GM12878 (cell line): Measurements from ENCODE around the gene CIAO2A. TPM values are rescaled to one million over a fixed set of nuclear protein-coding genes. Genes with fewer than 3 reads are reported as not detected.

Experiments used
- ATAC-seq: fragments of 200-7000 bp; cut with Tn5 transposase; 3 replicates; pipeline ENCODE4 v1.9.1; 2020; ENCODE audit warnings: mild to moderate bottlenecking, moderate library complexity
- BruUV-seq: library from RNA; stranded (reverse); fragments of 400-500 nt; replicated peaks from 2 replicates; lab custom pipeline; 2021; lab: Mats Ljungman, UMichigan
- CTCF ChIA-PET: fragments of 300-600 bp; sonication (Branson Sonifier 250); formaldehyde crosslinking; extraction: SDS; loops from one replicate; lab custom pipeline; 2021; ENCODE audit warnings: inconsistent platforms; lab: Yijun Ruan, JAX
- POLR2A ChIA-PET: fragments of 350-600 bp; formaldehyde crosslinking; extraction: SDS; loops from one replicate; lab custom pipeline; 2021; ENCODE audit warnings: inconsistent platforms; lab: Charles Lee
- RAD21 ChIA-PET: fragments of 300-600 bp; sonication (Branson Sonifier 250); formaldehyde crosslinking; loops from one replicate; lab custom pipeline; 2023; ENCODE audit warnings: antibody characterized with exemption; ENCODE audit not compliant: unreplicated experiment; lab: Charles Lee
- SMC1A ChIA-PET: fragments of 300-600 bp; sonication (Branson Sonifier 250); formaldehyde crosslinking; loops from one replicate; lab custom pipeline; 2023; ENCODE audit not compliant: unreplicated experiment, uncharacterized antibody; lab: Charles Lee
- DNase-seq: peaks from one replicate; pipeline ENCODE4 v3.0.0-alpha.2; 2011; ENCODE audit warnings: low read depth, low spot score
- FAIRE-seq: peaks from 3 replicates; lab custom pipeline; 2011; peaks lifted over from hg19 to GRCh38; lab: Jason Lieb, UNC
- H2AFZ ChIP-seq: 2 replicates; pipeline ENCODE4 v1.6.0; 2011; ENCODE audit warnings: low read depth, low read length, control low read depth; ENCODE audit not compliant: control insufficient read depth
- H3K27ac ChIP-seq: 2 replicates; pipeline ENCODE4 v1.5.1; 2011; ENCODE audit warnings: control low read depth; ENCODE audit not compliant: control insufficient read depth, insufficient read depth
- H3K27me3 ChIP-seq, 2 experiments: replicated peaks in 1 of 2; 2 replicates each; pipeline versions ENCODE4 v1.6.0 to v1.6.1; 2011; ENCODE audit warnings: low read length in 1 of 2; ENCODE audit not compliant: control insufficient read depth in 2 of 2, insufficient read depth in 2 of 2
- H3K36me3 ChIP-seq, 2 experiments: 2 replicates each; pipeline ENCODE4 v1.5.1; 2011; ENCODE audit warnings: low read length in 1 of 2; ENCODE audit not compliant: control insufficient read depth in 2 of 2, insufficient read depth in 2 of 2
- H3K4me1 ChIP-seq: 2 replicates; pipeline ENCODE4 v1.6.1; 2011; ENCODE audit warnings: mild to moderate bottlenecking, low read length, moderate library complexity, mixed read lengths; ENCODE audit not compliant: control insufficient read depth, insufficient read depth
- H3K4me2 ChIP-seq: 2 replicates; pipeline ENCODE4 v1.6.0; 2011; ENCODE audit warnings: control low read depth; ENCODE audit not compliant: control insufficient read depth, insufficient read depth
- H3K4me3 ChIP-seq: fragments of 200-600 bp; sonication (generic); 2 replicates; pipeline ENCODE4 v1.5.1; 2016
- H3K79me2 ChIP-seq: 2 replicates; pipeline ENCODE4 v1.6.0; 2011; ENCODE audit warnings: low read length; ENCODE audit not compliant: control insufficient read depth, insufficient read depth
- H3K9ac ChIP-seq: 2 replicates; pipeline ENCODE4 v1.8.0; 2011; ENCODE audit warnings: low read length, control low read depth, mixed read lengths; ENCODE audit not compliant: control insufficient read depth, insufficient read depth
- H3K9me3 ChIP-seq: replicated peaks from 3 replicates; pipeline ENCODE4 v1.5.1; 2011; ENCODE audit warnings: mild to moderate bottlenecking, low read length; ENCODE audit not compliant: control insufficient read depth, insufficient read depth
- H4K20me1 ChIP-seq: 2 replicates; pipeline ENCODE4 v1.6.0; 2011; ENCODE audit not compliant: control insufficient read depth, insufficient read depth
- BRCA1 ChIP-seq: IDR thresholded peaks from 2 replicates; pipeline ENCODE4 v1.6.1; 2011; ENCODE audit warnings: low read depth, low read length, improper control_type of control experiment
- CHD1 ChIP-seq: IDR thresholded peaks from 2 replicates; pipeline ENCODE4 v1.6.1; 2012; ENCODE audit warnings: low read depth, low read length, improper control_type of control experiment
- EP300 ChIP-seq, 2 experiments: fragments of 150-350 bp in 1 of 2; IDR thresholded peaks; 2 replicates each; pipeline ENCODE4 v1.6.1; 2011 to 2012; ENCODE audit warnings: low read depth in 2 of 2, low read length in 2 of 2, borderline replicate concordance in 1 of 2, improper control_type of control experiment in 1 of 2, inconsistent platforms in 1 of 2; ENCODE audit not compliant: control insufficient read depth in 1 of 2
- ESRRA ChIP-seq: IDR thresholded peaks from 2 replicates; pipeline ENCODE4 v1.6.1; 2012; ENCODE audit warnings: mild to moderate bottlenecking, low read length, improper control_type of control experiment
- EZH2 ChIP-seq: IDR thresholded peaks from 2 replicates; pipeline ENCODE4 v1.6.1; 2012; ENCODE audit warnings: low read depth, mild to moderate bottlenecking, control low read depth, inconsistent platforms, low read length, borderline replicate concordance; ENCODE audit not compliant: control insufficient read depth
- FOXK2 ChIP-seq: fragments of 450-650 bp; IDR thresholded peaks from 2 replicates; pipeline ENCODE4 v1.6.1; 2017; ENCODE audit warnings: mild to moderate bottlenecking, moderate library complexity
- NBN ChIP-seq: fragments of 450-650 bp; IDR thresholded peaks from 2 replicates; pipeline ENCODE4 v1.6.1; 2016
- NFYA ChIP-seq: IDR thresholded peaks from 2 replicates; pipeline ENCODE4 v1.6.1; 2011; ENCODE audit warnings: low read depth, mild to moderate bottlenecking, low read length, improper control_type of control experiment, borderline replicate concordance
- NR2F1 ChIP-seq: fragments of 450-650 bp; conservative IDR thresholded peaks from 2 replicates; pipeline ENCODE4 v1.6.1; 2017; ENCODE audit warnings: mild to moderate bottlenecking
- PAX5 ChIP-seq: IDR thresholded peaks from 2 replicates; pipeline ENCODE4 v1.6.1; 2011; ENCODE audit warnings: low read depth, low read length, borderline replicate concordance
- PAX8 ChIP-seq: fragments of 450-650 bp; IDR thresholded peaks from 2 replicates; pipeline ENCODE4 v1.6.1; 2017; ENCODE audit warnings: mild to moderate bottlenecking, moderate library complexity
- POLR2A ChIP-seq: IDR thresholded peaks from 2 replicates; pipeline ENCODE4 v1.6.1; 2011; ENCODE audit warnings: low read depth, mild to moderate bottlenecking, low read length
- SP1 ChIP-seq: IDR thresholded peaks from one replicate; pipeline ENCODE4 v1.6.1; 2011; ENCODE audit warnings: low read depth, low read length
- TCF3 ChIP-seq: IDR thresholded peaks from 2 replicates; pipeline ENCODE4 v1.6.1; 2012; ENCODE audit warnings: low read depth, mild to moderate bottlenecking, low read length, borderline replicate concordance; ENCODE audit not compliant: insufficient read depth
- WGBS: methylation state at CpG from one replicate; pipeline ENCODE4 v1.1.6; 2016; ENCODE audit warnings: low lambda C conversion rate; ENCODE audit not compliant: insufficient replicate concordance, insufficient coverage; ENCODE audit errors: missing lambda C conversion rate; 5-methylcytosine and 5-hydroxymethylcytosine counted together
- in situ Hi-C: fragments of 300-500 bp; cut with MboI; formaldehyde crosslinking; loops from 9 replicates; pipeline ENCODE4 v1.14.3; 2018; ENCODE audit warnings: mixed read lengths
- intact Hi-C: fragments of 100-400 bp; cut with micrococcal nuclease; formaldehyde crosslinking; loops from one replicate; pipeline ENCODE4 v1.14.2; 2022; ENCODE audit not compliant: unreplicated experiment
- polyA plus RNA-seq, 11 experiments: library from polyadenylated mRNA; depleted of rRNA in 4 of 11; unstranded in 6 of 11; stranded (reverse) in 5 of 11; fragments of >200 nt; fragmentation: Nextera tagmentation in 4 of 11; fragmentation: Illumina TruSeq in 1 of 11; extraction: Ambion mirVana in 4 of 11; extraction: Trizol in 1 of 11; gene quantifications; 1 replicate in 1 of 11; 2 replicates in 10 of 11; pipeline versions ENCODE4 v1.2.1 to v1.2.3, GENCODE V29; 2011 to 2016; ENCODE audit warnings: inconsistent platforms in 2 of 11, missing spikeins in 2 of 11, low read depth in 1 of 11
- total RNA-seq, 4 experiments: library from RNA; depleted of rRNA in 3 of 4; stranded (reverse); fragments of >200 nt in 3 of 4; fragmentation: Illumina TruSeq in 1 of 4; extraction: Trizol in 1 of 4; gene quantifications; 2 replicates each; pipeline versions ENCODE4 v1.2.1 to v1.2.3, GENCODE V29; 2013 to 2021
- TF ChIP-seq, protein P1 (sequence below): IDR thresholded peaks from 2 replicates; pipeline ENCODE4 v1.6.1; 2012; ENCODE audit warnings: mild to moderate bottlenecking, low read depth, low read length
- TF ChIP-seq, protein P2 (sequence below): fragments of 450-650 bp; IDR thresholded peaks from 2 replicates; pipeline ENCODE4 v1.6.1; 2014; ENCODE audit warnings: mild to moderate bottlenecking
- TF ChIP-seq, protein P3 (sequence below): fragments of 450-650 bp; IDR thresholded peaks from 2 replicates; pipeline ENCODE4 v1.6.1; 2018; ENCODE audit warnings: mild to moderate bottlenecking, low read depth, moderate library complexity; ENCODE audit not compliant: partially characterized antibody

The CIAO2A gene
- total and polyA plus RNA-seq, 10 of the 15 experiments (the other 5 are each of a cell fraction or from before 2014, with no cell fraction given) = 94.5 to 400 (median 204) TPM

DNA sequence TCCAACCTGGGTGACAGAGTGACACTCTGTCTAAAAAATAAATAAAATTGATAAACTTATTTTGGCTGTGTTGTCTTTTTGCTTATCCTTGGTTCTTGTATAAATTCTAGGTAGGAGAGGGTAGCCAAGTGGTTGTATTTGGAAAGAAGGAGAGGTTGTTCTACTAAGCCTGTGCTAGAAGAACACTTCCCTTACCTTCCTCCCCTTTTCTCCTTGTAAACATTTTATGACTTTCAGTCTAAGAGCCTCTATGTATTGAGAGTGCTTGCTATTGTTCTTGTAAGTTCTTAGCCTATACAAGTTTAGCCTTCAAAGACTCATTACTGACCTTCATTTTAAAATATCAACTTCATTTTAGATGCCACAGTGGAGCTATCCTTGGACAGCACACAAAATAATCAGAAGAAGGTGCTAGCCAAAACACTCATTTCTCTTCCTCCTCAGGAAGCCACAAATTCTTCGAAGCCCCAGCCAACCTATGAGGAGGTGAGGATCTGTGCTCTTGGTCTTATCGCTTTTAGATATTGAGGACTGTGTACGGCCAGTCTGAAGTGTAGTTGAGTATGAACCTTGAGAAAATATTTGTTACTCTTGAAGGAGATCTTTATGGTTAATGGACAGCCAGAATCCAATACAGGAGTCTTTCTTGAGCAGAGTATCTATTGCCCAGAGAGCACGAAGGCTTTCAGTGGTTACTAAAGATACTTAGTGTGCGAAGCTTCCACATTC, 24.3 kb upstream of the CIAO2A start:
- ATAC-seq (no peak), FAIRE-seq (no peak), DNase-seq (no peak)
- WGBS = 97% methylated on average over 5 of the region's 5 CpGs
- RAD21 ChIA-PET = no interaction called here
- no peaks in the 10 kb centered on the region for H3K79me2 ChIP-seq
- H3K4me2 ChIP-seq = no peak overlapping the region
- H3K4me3 ChIP-seq = no peak overlapping the region
- H4K20me1 ChIP-seq = no peaks in the 10 kb centered on the region
- no peaks in the 10 kb centered on the region for H3K4me1 ChIP-seq
- no peak overlapping the region for H2AFZ ChIP-seq
- in situ Hi-C loops (no loop called here), intact Hi-C loops (no loop called here)
- POLR2A ChIA-PET = interaction anchor here (0.6 to 1.4 kb wide), 3 partner anchors 19 to 929 kb away, joined by 3 to 4 read pairs (median 3); partner anchors contain the start of gene RAB8B
- H3K9ac ChIP-seq = no peak overlapping the region
- CTCF ChIA-PET = interaction anchor here (0.5 to 1.1 kb wide), 3 partner anchors 8 to 43 kb away, joined by 3 read pairs; no protein-coding TSS in a partner anchor
- H3K27ac ChIP-seq = no peak overlapping the region
- no peaks in the 10 kb centered on the region for H3K27me3 ChIP-seq
- no TSS peak for BruUV-seq
- no peak for TF ChIP-seq PAX8
- no peak for TF ChIP-seq BRCA1
- TF ChIP-seq CHD1 = no peak
- TF ChIP-seq NR2F1 = no peak
- TF ChIP-seq EZH2 = no peak
- TF ChIP-seq, protein P1, sequence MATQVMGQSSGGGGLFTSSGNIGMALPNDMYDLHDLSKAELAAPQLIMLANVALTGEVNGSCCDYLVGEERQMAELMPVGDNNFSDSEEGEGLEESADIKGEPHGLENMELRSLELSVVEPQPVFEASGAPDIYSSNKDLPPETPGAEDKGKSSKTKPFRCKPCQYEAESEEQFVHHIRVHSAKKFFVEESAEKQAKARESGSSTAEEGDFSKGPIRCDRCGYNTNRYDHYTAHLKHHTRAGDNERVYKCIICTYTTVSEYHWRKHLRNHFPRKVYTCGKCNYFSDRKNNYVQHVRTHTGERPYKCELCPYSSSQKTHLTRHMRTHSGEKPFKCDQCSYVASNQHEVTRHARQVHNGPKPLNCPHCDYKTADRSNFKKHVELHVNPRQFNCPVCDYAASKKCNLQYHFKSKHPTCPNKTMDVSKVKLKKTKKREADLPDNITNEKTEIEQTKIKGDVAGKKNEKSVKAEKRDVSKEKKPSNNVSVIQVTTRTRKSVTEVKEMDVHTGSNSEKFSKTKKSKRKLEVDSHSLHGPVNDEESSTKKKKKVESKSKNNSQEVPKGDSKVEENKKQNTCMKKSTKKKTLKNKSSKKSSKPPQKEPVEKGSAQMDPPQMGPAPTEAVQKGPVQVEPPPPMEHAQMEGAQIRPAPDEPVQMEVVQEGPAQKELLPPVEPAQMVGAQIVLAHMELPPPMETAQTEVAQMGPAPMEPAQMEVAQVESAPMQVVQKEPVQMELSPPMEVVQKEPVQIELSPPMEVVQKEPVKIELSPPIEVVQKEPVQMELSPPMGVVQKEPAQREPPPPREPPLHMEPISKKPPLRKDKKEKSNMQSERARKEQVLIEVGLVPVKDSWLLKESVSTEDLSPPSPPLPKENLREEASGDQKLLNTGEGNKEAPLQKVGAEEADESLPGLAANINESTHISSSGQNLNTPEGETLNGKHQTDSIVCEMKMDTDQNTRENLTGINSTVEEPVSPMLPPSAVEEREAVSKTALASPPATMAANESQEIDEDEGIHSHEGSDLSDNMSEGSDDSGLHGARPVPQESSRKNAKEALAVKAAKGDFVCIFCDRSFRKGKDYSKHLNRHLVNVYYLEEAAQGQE = no peak
- no peak for TF ChIP-seq FOXK2
- TF ChIP-seq, protein P2, sequence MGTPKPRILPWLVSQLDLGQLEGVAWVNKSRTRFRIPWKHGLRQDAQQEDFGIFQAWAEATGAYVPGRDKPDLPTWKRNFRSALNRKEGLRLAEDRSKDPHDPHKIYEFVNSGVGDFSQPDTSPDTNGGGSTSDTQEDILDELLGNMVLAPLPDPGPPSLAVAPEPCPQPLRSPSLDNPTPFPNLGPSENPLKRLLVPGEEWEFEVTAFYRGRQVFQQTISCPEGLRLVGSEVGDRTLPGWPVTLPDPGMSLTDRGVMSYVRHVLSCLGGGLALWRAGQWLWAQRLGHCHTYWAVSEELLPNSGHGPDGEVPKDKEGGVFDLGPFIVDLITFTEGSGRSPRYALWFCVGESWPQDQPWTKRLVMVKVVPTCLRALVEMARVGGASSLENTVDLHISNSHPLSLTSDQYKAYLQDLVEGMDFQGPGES = no peak
- no peak for TF ChIP-seq PAX5
- no peak for TF ChIP-seq EP300 (IDR thresholded peaks at IDR 0.05; ENCODE audit: borderline replicate concordance in 1 of 2, control insufficient read depth in 1 of 2, low read depth in 2 of 2, low read length in 2 of 2)
- no peak for TF ChIP-seq POLR2A
- no peak for TF ChIP-seq SP1
- TF ChIP-seq ESRRA = no peak
- TF ChIP-seq NBN = no peak
- TF ChIP-seq TCF3 = no peak
- TF ChIP-seq NFYA = no peak
- TF ChIP-seq, protein P3, sequence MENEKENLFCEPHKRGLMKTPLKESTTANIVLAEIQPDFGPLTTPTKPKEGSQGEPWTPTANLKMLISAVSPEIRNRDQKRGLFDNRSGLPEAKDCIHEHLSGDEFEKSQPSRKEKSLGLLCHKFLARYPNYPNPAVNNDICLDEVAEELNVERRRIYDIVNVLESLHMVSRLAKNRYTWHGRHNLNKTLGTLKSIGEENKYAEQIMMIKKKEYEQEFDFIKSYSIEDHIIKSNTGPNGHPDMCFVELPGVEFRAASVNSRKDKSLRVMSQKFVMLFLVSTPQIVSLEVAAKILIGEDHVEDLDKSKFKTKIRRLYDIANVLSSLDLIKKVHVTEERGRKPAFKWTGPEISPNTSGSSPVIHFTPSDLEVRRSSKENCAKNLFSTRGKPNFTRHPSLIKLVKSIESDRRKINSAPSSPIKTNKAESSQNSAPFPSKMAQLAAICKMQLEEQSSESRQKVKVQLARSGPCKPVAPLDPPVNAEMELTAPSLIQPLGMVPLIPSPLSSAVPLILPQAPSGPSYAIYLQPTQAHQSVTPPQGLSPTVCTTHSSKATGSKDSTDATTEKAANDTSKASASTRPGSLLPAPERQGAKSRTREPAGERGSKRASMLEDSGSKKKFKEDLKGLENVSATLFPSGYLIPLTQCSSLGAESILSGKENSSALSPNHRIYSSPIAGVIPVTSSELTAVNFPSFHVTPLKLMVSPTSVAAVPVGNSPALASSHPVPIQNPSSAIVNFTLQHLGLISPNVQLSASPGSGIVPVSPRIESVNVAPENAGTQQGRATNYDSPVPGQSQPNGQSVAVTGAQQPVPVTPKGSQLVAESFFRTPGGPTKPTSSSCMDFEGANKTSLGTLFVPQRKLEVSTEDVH = no peak
- peaks cover 13 to 34% of the 10 kb centered on the region in 2 experiments for H3K36me3 ChIP-seq
- no peaks in the 10 kb centered on the region for H3K9me3 ChIP-seq
- SMC1A ChIA-PET = interaction anchor here (1.0 kb wide), 1 partner anchor 20 kb away, joined by 4 read pairs; no protein-coding TSS in a partner anchor
